ENCODE data around the gene B4GALT4. TPM values are rescaled to one million over a fixed set of nuclear protein-coding genes. Genes with fewer than 3 reads are reported as not detected.

Gene B4GALT4
- total RNA-seq, 3 donors from 2014 or later (not counting 1 experiment from before 2014, with no cell fraction given), result 35.1 to 54.1 (median 48.8) TPM

DNA sequence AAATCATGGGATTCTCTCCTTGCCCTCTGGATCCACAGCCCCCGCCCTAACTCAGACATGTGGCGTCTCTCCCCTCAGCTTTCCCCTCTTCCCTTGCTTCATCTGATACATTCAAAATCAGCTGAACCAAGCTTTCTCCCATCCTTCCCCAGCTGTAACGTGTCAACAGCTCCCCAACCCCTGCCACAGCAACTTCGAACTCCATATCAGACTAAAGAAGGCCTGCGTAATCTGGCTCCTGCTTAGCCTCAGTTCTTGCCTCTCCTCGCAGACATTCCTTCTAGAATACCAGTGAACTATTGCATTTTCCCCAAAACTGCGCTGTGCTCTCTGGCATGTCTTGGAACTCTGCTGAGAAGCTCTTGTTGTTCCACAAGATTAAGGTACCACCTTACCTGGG is 18.3 kb downstream of the B4GALT4 start:
- Mint-ChIP-seq H3K4me1 (peaks cover 42 to 55% of the 10 kb centered on the region in 2 donors), H3K36me3 (peaks cover 7% of the 10 kb centered on the region), H3K9me3 (no peaks in the 10 kb centered on the region), H3K4me3 (no peak overlapping the region), H3K27me3 (ENCODE audit: low read depth in 2 of 2) (no peaks in the 10 kb centered on the region), H3K27ac (peak overlapping the region; percentile 53 to 86)
- no peak overlapping the region for H3K4me3 ChIP-seq (ENCODE audit: low read length)
- intact Hi-C loops (cut with micrococcal nuclease), result no loop called here
- H3K27me3 ChIP-seq (ENCODE audit: control insufficient read depth, insufficient read depth, low read length), result no peaks in the 10 kb centered on the region
- DNase-seq (no peak), ATAC-seq (no peak)
- H3K36me3 ChIP-seq (ENCODE audit: control insufficient read depth, insufficient read depth, low read length), result peaks cover 74% of the 10 kb centered on the region
- H3K4me1 ChIP-seq (ENCODE audit: control insufficient read depth, insufficient read depth, low read length), result peaks cover 9% of the 10 kb centered on the region
- H3K27ac ChIP-seq (ENCODE audit: low read length), result no peak overlapping the region
- no peaks in the 10 kb centered on the region for H3K9me3 ChIP-seq (ENCODE audit: control insufficient read depth, insufficient read depth, low read length)
- WGBS (ENCODE audit: insufficient coverage), result 97% methylated on average over 7 of the region's 7 CpGs
- TF ChIP-seq, protein P1, sequence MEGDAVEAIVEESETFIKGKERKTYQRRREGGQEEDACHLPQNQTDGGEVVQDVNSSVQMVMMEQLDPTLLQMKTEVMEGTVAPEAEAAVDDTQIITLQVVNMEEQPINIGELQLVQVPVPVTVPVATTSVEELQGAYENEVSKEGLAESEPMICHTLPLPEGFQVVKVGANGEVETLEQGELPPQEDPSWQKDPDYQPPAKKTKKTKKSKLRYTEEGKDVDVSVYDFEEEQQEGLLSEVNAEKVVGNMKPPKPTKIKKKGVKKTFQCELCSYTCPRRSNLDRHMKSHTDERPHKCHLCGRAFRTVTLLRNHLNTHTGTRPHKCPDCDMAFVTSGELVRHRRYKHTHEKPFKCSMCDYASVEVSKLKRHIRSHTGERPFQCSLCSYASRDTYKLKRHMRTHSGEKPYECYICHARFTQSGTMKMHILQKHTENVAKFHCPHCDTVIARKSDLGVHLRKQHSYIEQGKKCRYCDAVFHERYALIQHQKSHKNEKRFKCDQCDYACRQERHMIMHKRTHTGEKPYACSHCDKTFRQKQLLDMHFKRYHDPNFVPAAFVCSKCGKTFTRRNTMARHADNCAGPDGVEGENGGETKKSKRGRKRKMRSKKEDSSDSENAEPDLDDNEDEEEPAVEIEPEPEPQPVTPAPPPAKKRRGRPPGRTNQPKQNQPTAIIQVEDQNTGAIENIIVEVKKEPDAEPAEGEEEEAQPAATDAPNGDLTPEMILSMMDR (IDR thresholded peaks at IDR 0.05), result no peak

DNA sequence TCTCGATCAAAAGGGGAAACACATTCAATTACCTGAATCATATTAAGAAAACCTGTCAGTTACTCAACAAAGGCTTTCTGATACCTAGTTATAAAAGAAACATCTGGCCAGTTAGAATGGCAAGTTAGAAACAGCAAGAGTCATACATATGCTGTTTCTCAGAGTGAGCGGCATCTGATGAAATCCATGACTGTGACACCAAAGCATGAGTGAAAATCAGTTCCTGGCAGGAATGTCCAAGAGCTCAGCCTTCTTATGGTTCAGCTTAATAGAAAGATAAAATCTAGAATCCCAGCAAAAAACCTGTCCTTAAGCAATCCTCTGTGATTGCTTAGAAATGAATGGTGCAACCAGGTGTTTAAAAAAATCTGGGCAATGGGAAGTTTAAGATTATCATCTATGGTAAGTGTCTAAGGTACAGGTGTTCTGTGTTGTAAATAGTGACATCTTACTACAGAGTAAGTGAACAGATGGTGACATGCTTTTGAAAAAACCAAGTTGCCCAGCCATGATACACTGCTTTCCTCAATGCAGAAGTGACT is 18.8 kb downstream of the B4GALT4 start:
- peak overlapping the region; percentile 53 to 86 for H3K27ac Mint-ChIP-seq
- H3K9me3 Mint-ChIP-seq, result no peaks in the 10 kb centered on the region

GRCh38 chr3:119220970-119221667 is 19.6 kb downstream of the B4GALT4 start:
- ATAC-seq (no peak), DNase-seq (no peak)
- Histone ChIP-seq H3K4me1 (ENCODE audit: control insufficient read depth, insufficient read depth, low read length) (peaks cover 9% of the 10 kb centered on the region), H3K27ac (ENCODE audit: low read length) (no peak overlapping the region), H3K27me3 (ENCODE audit: control insufficient read depth, insufficient read depth, low read length) (no peaks in the 10 kb centered on the region), H3K36me3 (ENCODE audit: control insufficient read depth, insufficient read depth, low read length) (peaks cover 72% of the 10 kb centered on the region), H3K4me3 (ENCODE audit: low read length) (no peak overlapping the region), H3K9me3 (ENCODE audit: control insufficient read depth, insufficient read depth, low read length) (no peaks in the 10 kb centered on the region)
- Mint-ChIP-seq H3K4me3 (no peak overlapping the region), H3K36me3 (peaks cover 7% of the 10 kb centered on the region), H3K27ac (peak overlapping the region; percentile 53 to 86), H3K27me3 (ENCODE audit: low read depth in 2 of 2) (no peaks in the 10 kb centered on the region), H3K4me1 (peaks cover 34 to 43% of the 10 kb centered on the region in 2 donors), H3K9me3 (no peaks in the 10 kb centered on the region)
- TF ChIP-seq, protein P1 (IDR thresholded peaks at IDR 0.05), result no peak
- WGBS (ENCODE audit: insufficient coverage), result 97% methylated on average over 3 of the region's 3 CpGs
- intact Hi-C loops (cut with micrococcal nuclease), result no loop called here

More for the DNA sequence above, 18.8 kb downstream of the B4GALT4 start:
- Histone ChIP-seq H3K9me3 (ENCODE audit: control insufficient read depth, insufficient read depth, low read length) (no peaks in the 10 kb centered on the region), H3K4me1 (ENCODE audit: control insufficient read depth, insufficient read depth, low read length) (peaks cover 9% of the 10 kb centered on the region), H3K36me3 (ENCODE audit: control insufficient read depth, insufficient read depth, low read length) (peaks cover 73% of the 10 kb centered on the region), H3K4me3 (ENCODE audit: low read length) (no peak overlapping the region), H3K27me3 (ENCODE audit: control insufficient read depth, insufficient read depth, low read length) (no peaks in the 10 kb centered on the region), H3K27ac (ENCODE audit: low read length) (no peak overlapping the region)
- H3K4me1 Mint-ChIP-seq, result peaks cover 36 to 50% of the 10 kb centered on the region in 2 donors
- TF ChIP-seq, protein P1 (IDR thresholded peaks at IDR 0.05), result no peak
- no peak for DNase-seq
- 95% methylated on average over 2 of the region's 2 CpGs for WGBS (ENCODE audit: insufficient coverage)
- H3K27me3 Mint-ChIP-seq (ENCODE audit: low read depth in 2 of 2), result no peaks in the 10 kb centered on the region
- peaks cover 7% of the 10 kb centered on the region for H3K36me3 Mint-ChIP-seq
- H3K4me3 Mint-ChIP-seq, result no peak overlapping the region
- no peak for ATAC-seq
- intact Hi-C loops (cut with micrococcal nuclease), result no loop called here
